Motor neuron (in vitro differentiated cells): ENCODE results near the gene PIGA. TPM values are rescaled to one million over a fixed set of nuclear protein-coding genes. Genes with fewer than 3 reads are reported as not detected.
A peak's percentile ranks its signal among the peaks of the same experiment; 100 is the strongest.
"Not testable (repeated sequence)": the region's sequence is repeated elsewhere in the genome, so short reads cannot be mapped to it uniquely, and the experiment has no call there.

ENCODE experiments used
- ATAC-seq, 8 experiments: fragments of 200-7000 bp; cut with Tn5 transposase; replicated peaks in 6 of 8; 2 replicates each; pipeline ENCODE4 v1.8.0; 2021; ENCODE audit warnings: mild to moderate bottlenecking in 8 of 8, moderate library complexity in 8 of 8
- H3K27ac ChIP-seq, 2 donors: fragments of 250-450 bp; sonication (Bioruptor Pico); 2 replicates each; pipeline ENCODE4 v1.9.0; 2021; ENCODE audit warnings: antibody characterized with exemption in 2 of 2, mild to moderate bottlenecking in 2 of 2, moderate library complexity in 1 of 2
- H3K4me1 ChIP-seq, 2 donors: fragments of 250-450 bp; sonication (Bioruptor Pico); replicated peaks in 1 of 2; 2 replicates each; pipeline ENCODE4 v1.6.1; 2021; ENCODE audit warnings: antibody characterized with exemption in 2 of 2, mild to moderate bottlenecking in 2 of 2, moderate library complexity in 1 of 2
- H3K4me3 ChIP-seq, 5 donors: fragments of 250-450 bp; sonication (Bioruptor Pico); 2 replicates each; pipeline ENCODE4 v1.9.0; 2021; ENCODE audit warnings: antibody characterized with exemption in 5 of 5, mild to moderate bottlenecking in 5 of 5, moderate library complexity in 4 of 5
- WGBS, 10 experiments: fragments of 450-650 bp; shearing (Covaris generic); methylation state at CpG; one replicate each; pipeline ENCODE4 v1.0.0; 2022; 5-methylcytosine and 5-hydroxymethylcytosine counted together
- in situ Hi-C, 9 experiments: fragments of 400-800 bp; cut with MboI; loops; one replicate each; pipeline ENCODE4 v1.15.0; 2021; ENCODE audit warnings: low sequenced_read_pairs in 9 of 9, low pct_unique_long_range_greater_than_20kb in 2 of 9; ENCODE audit not compliant: unreplicated experiment in 9 of 9
- total RNA-seq, 8 experiments: library from RNA; unstranded; fragments of 300-600 nt; gene quantifications; 2 replicates each; pipeline versions ENCODE4 v1.2.3 to v1.2.4, GENCODE V29; 2022

Gene PIGA
- total RNA-seq, 8 experiments from 2014 or later, result 3.8 to 21.4 (median 14.0) TPM

- Histone ChIP-seq H3K27ac (no peak overlapping the region), H3K4me1 (no peaks in the 10 kb centered on the region), H3K4me3 (no peak overlapping the region)
- WGBS, 10 experiments, result 0 to 66% (median 10%) methylated on average over 1 to 2 of the region's 2 CpGs; no CpG with 5 or more reads in 5 of the 10 experiments
- no peak for ATAC-seq
- in situ Hi-C loops, result no loop called here
Measured at GRCh38 chrX:15314472-15314871, 20.9 kb downstream of the PIGA start.

- Histone ChIP-seq H3K4me1 (no peaks in the 10 kb centered on the region), H3K27ac (no peak overlapping the region), H3K4me3 (no peak overlapping the region)
- WGBS, 10 experiments, result 63 to 100% (median 81%) methylated on average over 1 to 3 of the region's 3 CpGs; no CpG with 5 or more reads in 5 of the 10 experiments
- no peak for ATAC-seq
- in situ Hi-C loops, result no loop called here
Measured at GRCh38 chrX:15311119-15311518, 24.2 kb downstream of the PIGA start.

- peak in 3 of 8 experiments; percentile 76 to 80 (median 80) for ATAC-seq
- 0 to 80% (median 60%) methylated on average over 1 to 3 of the region's 3 CpGs; no CpG with 5 or more reads in 5 of the 10 experiments for WGBS, 10 experiments
- Histone ChIP-seq H3K4me1 (no peaks in the 10 kb centered on the region), H3K4me3 (no peak overlapping the region), H3K27ac (no peak overlapping the region)
- in situ Hi-C loops, result no loop called here
Measured at GRCh38 chrX:15310117-15310516, 25.2 kb downstream of the PIGA start.

- ATAC-seq, H3K4me3 ChIP-seq, H3K27ac ChIP-seq, H3K4me1 ChIP-seq, in situ Hi-C loops: not testable (repeated sequence)
- 0 to 100% (median 90%) methylated on average over 1 to 3 of the region's 3 CpGs; no CpG with 5 or more reads in 5 of the 10 experiments for WGBS, 10 experiments
Measured at GRCh38 chrX:15305899-15306298, 29.4 kb downstream of the PIGA start.

GRCh38 chrX:15301924-15302323 is 33.4 kb downstream of the PIGA start:
- no peak overlapping the region for H3K27ac ChIP-seq
- 0 to 20% methylated on average over 1 of the region's 4 CpGs; no CpG with 5 or more reads in 8 of the 10 experiments for WGBS, 10 experiments
- no peaks in the 10 kb centered on the region for H3K4me1 ChIP-seq
- in situ Hi-C loops, result no loop called here
- peak in 3 of 8 experiments; percentile 41 to 94 (median 58) for ATAC-seq
- H3K4me3 ChIP-seq, result no peak overlapping the region

- 0 to 100% (median 60%) methylated on average over 1 to 4 of the region's 4 CpGs; no CpG with 5 or more reads in 1 of the 10 experiments for WGBS, 10 experiments
- H3K4me3 ChIP-seq, result no peak overlapping the region
- H3K4me1 ChIP-seq, result no peaks in the 10 kb centered on the region
- in situ Hi-C loops, result no loop called here
- ATAC-seq, result no peak
- H3K27ac ChIP-seq, result no peak overlapping the region
Measured at GRCh38 chrX:15299941-15300851, 35.1 kb downstream of the PIGA start.

- ATAC-seq, result no peak
- WGBS, 10 experiments, result 0 to 84% (median 82%) methylated on average over 1 to 3 of the region's 3 CpGs; no CpG with 5 or more reads in 7 of the 10 experiments
- in situ Hi-C loops, result no loop called here
- Histone ChIP-seq H3K4me3 (no peak overlapping the region), H3K4me1 (no peaks in the 10 kb centered on the region), H3K27ac (no peak overlapping the region)
Measured at GRCh38 chrX:15298780-15299179, 36.5 kb downstream of the PIGA start.

- H3K4me3 ChIP-seq, result no peak overlapping the region
- in situ Hi-C loops, result no loop called here
- H3K4me1 ChIP-seq, result no peaks in the 10 kb centered on the region
- H3K27ac ChIP-seq, result no peak overlapping the region
- 29 to 100% (median 83%) methylated on average over 1 of the region's 2 CpGs; no CpG with 5 or more reads in 6 of the 10 experiments for WGBS, 10 experiments
- ATAC-seq, result no peak
Measured at GRCh38 chrX:15298201-15298600, 37.1 kb downstream of the PIGA start.

- Histone ChIP-seq H3K4me3 (no peak overlapping the region), H3K27ac (no peak overlapping the region), H3K4me1 (no peaks in the 10 kb centered on the region)
- WGBS, 10 experiments, result 90% methylated on average over 2 of the region's 2 CpGs; no CpG with 5 or more reads in 9 of the 10 experiments
- no peak for ATAC-seq
- in situ Hi-C loops, result no loop called here
Measured at GRCh38 chrX:15293451-15293850, 41.9 kb downstream of the PIGA start.

GRCh38 chrX:15292861-15293260 is 42.5 kb downstream of the PIGA start:
- ATAC-seq, result no peak
- in situ Hi-C loops, result no loop called here
- WGBS, 10 experiments, result 80 to 92% methylated on average over 1 to 2 of the region's 3 CpGs; no CpG with 5 or more reads in 8 of the 10 experiments
- H3K4me3 ChIP-seq, result no peak overlapping the region
- no peak overlapping the region for H3K27ac ChIP-seq
- H3K4me1 ChIP-seq, result no peaks in the 10 kb centered on the region

GRCh38 chrX:15277604-15278003 is 57.7 kb downstream of the PIGA start:
- Histone ChIP-seq H3K4me3 (no peak overlapping the region), H3K27ac (no peak overlapping the region), H3K4me1 (no peaks in the 10 kb centered on the region)
- in situ Hi-C loops, result no loop called here
- ATAC-seq, result no peak
- WGBS, 10 experiments, result 56 to 100% (median 70%) methylated on average over 1 of the region's 1 CpG; no CpG with 5 or more reads in 6 of the 10 experiments

GRCh38 chrX:15274946-15275345 is 60.4 kb downstream of the PIGA start:
- Histone ChIP-seq H3K4me3 (no peak overlapping the region), H3K4me1 (no peaks in the 10 kb centered on the region), H3K27ac (no peak overlapping the region)
- in situ Hi-C loops, result no loop called here
- peak in 1 of 8 experiments; percentile 8 for ATAC-seq
- WGBS, 10 experiments, result 20 to 100% (median 87%) methylated on average over 1 to 2 of the region's 2 CpGs; no CpG with 5 or more reads in 6 of the 10 experiments

GRCh38 chrX:15273275-15273674 is 62.0 kb downstream of the PIGA start:
- in situ Hi-C loops, H3K4me1 ChIP-seq, H3K4me3 ChIP-seq, ATAC-seq, H3K27ac ChIP-seq: not testable (repeated sequence)
- WGBS, 10 experiments, result 80 to 92% (median 90%) methylated on average over 2 to 8 of the region's 10 CpGs; no CpG with 5 or more reads in 7 of the 10 experiments
